HEK293 (cell line): ENCODE results near the gene ADAMTS17.

Source experiments
- ZBTB17 ChIP-seq: fragments of 450-650 bp; formaldehyde crosslinking; IDR thresholded peaks from 2 replicates; pipeline ENCODE4 v1.5.1; 2016; ENCODE audit warnings: missing biosample characterization, missing genetic modification characterization
- ZBTB7A ChIP-seq: fragments of 450-650 bp; formaldehyde crosslinking; IDR thresholded peaks from 2 replicates; pipeline ENCODE4 v1.5.1; 2016; ENCODE audit warnings: low read depth, missing biosample characterization, missing genetic modification characterization
- ZNF114 ChIP-seq: fragments of 450-650 bp; formaldehyde crosslinking; IDR thresholded peaks from 2 replicates; pipeline ENCODE4 v1.5.0; 2017; ENCODE audit warnings: missing biosample characterization, missing genetic modification characterization
- ZNF18 ChIP-seq: fragments of 450-650 bp; formaldehyde crosslinking; IDR thresholded peaks from 2 replicates; pipeline ENCODE4 v1.5.1; 2016; ENCODE audit warnings: missing biosample characterization, missing genetic modification characterization
- ZNF544 ChIP-seq: fragments of 450-650 bp; formaldehyde crosslinking; IDR thresholded peaks from 2 replicates; pipeline ENCODE4 v1.5.0; 2017; ENCODE audit warnings: missing biosample characterization, missing genetic modification characterization
- TF ChIP-seq, protein P1 (sequence below): fragments of 450-650 bp; formaldehyde crosslinking; IDR thresholded peaks from 2 replicates; pipeline ENCODE4 v1.5.1; 2016; ENCODE audit warnings: missing biosample characterization, missing genetic modification characterization
- TF ChIP-seq, protein P2 (sequence below): fragments of 450-650 bp; formaldehyde crosslinking; IDR thresholded peaks from 2 replicates; pipeline ENCODE4 v1.5.1; 2016; ENCODE audit warnings: missing biosample characterization, missing genetic modification characterization, low read depth

- TF ChIP-seq ZNF114 (tag by site-specific recombination) = no peak
- TF ChIP-seq ZBTB7A (tag by site-specific recombination) = no peak
- TF ChIP-seq ZNF18 (tag by site-specific recombination) = no peak
- TF ChIP-seq, protein P1, sequence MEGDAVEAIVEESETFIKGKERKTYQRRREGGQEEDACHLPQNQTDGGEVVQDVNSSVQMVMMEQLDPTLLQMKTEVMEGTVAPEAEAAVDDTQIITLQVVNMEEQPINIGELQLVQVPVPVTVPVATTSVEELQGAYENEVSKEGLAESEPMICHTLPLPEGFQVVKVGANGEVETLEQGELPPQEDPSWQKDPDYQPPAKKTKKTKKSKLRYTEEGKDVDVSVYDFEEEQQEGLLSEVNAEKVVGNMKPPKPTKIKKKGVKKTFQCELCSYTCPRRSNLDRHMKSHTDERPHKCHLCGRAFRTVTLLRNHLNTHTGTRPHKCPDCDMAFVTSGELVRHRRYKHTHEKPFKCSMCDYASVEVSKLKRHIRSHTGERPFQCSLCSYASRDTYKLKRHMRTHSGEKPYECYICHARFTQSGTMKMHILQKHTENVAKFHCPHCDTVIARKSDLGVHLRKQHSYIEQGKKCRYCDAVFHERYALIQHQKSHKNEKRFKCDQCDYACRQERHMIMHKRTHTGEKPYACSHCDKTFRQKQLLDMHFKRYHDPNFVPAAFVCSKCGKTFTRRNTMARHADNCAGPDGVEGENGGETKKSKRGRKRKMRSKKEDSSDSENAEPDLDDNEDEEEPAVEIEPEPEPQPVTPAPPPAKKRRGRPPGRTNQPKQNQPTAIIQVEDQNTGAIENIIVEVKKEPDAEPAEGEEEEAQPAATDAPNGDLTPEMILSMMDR = no peak
- TF ChIP-seq ZBTB17 = no peak
- no peak for TF ChIP-seq ZNF544 (tag by site-specific recombination)
- TF ChIP-seq, protein P2, sequence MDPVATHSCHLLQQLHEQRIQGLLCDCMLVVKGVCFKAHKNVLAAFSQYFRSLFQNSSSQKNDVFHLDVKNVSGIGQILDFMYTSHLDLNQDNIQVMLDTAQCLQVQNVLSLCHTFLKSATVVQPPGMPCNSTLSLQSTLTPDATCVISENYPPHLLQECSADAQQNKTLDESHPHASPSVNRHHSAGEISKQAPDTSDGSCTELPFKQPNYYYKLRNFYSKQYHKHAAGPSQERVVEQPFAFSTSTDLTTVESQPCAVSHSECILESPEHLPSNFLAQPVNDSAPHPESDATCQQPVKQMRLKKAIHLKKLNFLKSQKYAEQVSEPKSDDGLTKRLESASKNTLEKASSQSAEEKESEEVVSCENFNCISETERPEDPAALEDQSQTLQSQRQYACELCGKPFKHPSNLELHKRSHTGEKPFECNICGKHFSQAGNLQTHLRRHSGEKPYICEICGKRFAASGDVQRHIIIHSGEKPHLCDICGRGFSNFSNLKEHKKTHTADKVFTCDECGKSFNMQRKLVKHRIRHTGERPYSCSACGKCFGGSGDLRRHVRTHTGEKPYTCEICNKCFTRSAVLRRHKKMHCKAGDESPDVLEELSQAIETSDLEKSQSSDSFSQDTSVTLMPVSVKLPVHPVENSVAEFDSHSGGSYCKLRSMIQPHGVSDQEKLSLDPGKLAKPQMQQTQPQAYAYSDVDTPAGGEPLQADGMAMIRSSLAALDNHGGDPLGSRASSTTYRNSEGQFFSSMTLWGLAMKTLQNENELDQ (tag by site-specific recombination) = no peak
Measured at GRCh38 chr15:100159436-100159835, 182.3 kb downstream of the ADAMTS17 start.
